GM21825 (cell line): ENCODE data around the gene LCP2.
A peak's percentile ranks its signal among the peaks of the same experiment; 100 is the strongest.

Source experiments
- ATAC-seq: cut with Tn5 transposase; IDR thresholded peaks from one replicate; pipeline ENCODE4 v1.9.1; 2021; ENCODE audit warnings: mild to moderate bottlenecking, moderate library complexity; ENCODE audit not compliant: unreplicated experiment

Gene LCP2

DNA sequence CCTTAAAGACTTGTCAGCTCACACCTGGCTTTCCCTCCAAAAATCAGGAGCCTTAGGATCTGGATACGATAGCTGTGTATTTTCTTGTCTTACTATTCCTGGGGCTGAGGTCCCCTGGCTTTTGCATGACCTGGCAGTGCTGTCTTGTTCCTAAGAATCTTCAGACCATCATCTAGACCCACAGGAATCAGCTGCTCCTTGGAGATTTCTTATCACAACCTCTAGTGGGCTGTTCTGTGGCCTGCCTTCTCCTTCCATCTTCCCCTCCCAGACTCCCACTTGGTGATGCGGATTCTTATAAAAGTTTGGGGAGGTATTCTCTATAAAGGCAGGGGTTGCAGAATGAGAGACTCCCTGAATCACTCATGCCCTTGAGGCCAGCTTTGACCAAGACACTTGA lies 21.4 kb downstream of the LCP2 start:
- ATAC-seq, result no peak

DNA sequence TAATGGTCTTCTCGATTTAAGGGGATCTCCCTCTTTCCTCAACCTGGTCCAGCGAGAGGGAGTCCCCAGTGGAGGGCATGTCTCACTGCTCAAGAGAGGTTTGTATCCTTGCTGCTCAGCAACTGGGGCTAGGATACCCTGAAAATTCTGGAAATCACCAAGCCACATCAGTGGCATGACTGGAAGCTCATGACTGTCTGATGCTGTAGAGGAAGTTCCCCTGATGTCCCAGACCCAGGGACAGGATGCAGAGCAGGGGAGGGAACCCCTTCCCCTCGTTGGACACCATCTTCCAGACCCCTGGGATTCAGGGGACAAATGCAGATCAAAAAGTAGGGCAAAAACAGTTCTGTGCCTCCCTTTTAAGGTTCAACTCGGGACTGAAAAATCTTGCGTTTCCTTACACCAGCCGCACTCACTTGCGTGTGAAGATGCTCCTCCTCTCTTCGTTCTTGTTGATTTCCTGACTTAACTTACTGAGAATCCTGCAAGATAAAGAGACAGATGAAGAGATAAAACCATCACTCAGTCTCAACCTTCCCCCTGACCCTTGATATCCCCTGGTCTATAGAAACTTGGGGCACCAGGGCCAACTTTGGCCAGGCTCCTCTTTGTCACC lies 22.1 kb downstream of the LCP2 start:
- no peak for ATAC-seq

DNA sequence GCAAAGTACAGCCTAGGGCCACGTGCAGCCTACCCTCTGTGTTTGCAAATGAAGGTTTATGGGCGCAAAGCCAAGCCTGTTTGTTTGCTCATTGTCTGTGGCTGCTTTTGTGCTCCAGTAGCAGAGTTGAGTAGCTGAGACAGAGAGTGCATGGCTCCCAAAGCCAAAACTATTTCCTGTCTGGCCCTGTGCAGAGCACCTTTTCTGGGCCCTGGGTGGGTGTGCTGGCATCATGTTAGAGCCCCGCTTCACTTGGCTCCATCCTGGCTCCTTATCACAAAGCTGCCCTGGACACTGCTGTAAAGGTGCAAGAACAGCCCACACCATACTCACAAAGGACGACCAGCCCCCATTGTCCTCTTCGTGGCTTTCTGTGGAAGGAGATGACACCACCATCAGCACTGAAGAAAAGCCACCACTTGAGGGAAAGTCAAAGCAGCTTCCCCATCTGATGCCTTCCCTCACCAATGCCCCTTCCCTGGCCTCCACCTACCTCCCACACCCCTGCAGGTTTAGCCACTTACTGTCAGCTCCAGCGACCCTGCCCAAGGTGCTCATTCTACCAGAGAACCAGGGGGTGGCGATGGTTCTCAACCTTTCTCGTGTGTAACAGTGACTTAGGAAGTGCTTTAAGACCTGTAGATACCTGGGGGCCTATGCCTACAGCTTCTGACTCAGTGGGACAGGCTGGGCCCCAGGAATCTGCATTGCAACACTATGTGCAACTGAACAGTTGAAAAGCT lies 23.4 kb downstream of the LCP2 start:
- ATAC-seq, result no peak

DNA sequence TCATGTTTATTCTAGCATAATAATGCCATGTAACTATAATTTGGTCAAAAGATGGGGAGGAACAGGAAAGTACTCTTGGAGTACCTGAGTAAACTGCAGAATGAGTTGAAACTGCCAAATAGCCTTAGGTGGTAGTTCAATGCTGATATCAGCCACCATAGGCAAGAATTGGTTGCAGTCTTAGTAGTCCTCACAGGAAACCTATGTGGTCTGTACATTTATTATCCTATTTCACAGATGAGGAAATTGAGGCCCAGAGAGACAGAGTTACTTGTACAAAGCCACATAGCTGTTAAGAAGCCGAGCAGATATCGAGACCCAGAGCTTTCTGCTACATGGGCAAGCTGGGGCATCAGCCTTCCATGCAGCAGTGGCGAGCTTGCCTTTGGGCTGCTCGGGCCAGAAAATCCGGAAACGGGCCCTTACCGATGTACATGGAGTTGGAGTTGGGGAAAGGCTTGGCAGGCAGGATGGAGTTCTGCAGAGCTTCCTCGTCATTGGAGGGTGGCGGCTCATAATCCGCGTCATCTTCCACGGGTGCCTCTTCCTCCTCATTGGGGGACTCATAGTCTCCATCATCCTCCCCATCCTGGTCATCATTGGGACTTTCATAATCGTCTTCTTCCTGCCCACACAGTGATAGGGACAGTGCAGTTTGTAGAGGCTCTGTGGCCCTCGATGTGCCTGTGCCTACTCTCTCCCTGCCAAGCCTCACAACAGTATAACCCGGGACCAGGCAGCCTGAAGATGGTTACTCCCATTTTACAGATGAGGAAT lies 27.1 kb downstream of the LCP2 start:
- ATAC-seq, result no peak

DNA sequence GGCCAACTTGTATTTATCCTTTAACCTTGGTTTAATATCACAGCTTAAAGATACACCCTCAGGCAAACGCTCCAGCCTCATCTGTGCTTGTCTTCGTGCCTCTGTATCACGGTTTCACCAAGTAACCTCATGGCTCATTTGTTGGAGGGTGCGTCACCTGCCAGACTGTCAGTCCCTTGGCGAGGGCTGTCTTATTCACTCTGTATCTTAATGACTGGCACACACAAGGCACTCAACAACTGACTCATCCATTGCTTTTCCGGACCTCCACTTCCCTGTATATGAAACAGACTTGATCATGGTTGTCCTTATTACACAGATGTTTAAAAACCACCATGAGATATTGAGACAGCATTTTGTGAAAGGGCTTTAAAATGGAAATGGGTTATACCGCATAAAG lies 28.0 kb downstream of the LCP2 start:
- no peak for ATAC-seq

- ATAC-seq, result no peak
Measured at GRCh38 chr5:170268884-170269283, 28.7 kb downstream of the LCP2 start.

GRCh38 chr5:170268153-170268689 lies 29.4 kb downstream of the LCP2 start:
- ATAC-seq, result no peak

- peak; percentile 82 for ATAC-seq
Measured at GRCh38 chr5:170267431-170268152, 30.0 kb downstream of the LCP2 start.

DNA sequence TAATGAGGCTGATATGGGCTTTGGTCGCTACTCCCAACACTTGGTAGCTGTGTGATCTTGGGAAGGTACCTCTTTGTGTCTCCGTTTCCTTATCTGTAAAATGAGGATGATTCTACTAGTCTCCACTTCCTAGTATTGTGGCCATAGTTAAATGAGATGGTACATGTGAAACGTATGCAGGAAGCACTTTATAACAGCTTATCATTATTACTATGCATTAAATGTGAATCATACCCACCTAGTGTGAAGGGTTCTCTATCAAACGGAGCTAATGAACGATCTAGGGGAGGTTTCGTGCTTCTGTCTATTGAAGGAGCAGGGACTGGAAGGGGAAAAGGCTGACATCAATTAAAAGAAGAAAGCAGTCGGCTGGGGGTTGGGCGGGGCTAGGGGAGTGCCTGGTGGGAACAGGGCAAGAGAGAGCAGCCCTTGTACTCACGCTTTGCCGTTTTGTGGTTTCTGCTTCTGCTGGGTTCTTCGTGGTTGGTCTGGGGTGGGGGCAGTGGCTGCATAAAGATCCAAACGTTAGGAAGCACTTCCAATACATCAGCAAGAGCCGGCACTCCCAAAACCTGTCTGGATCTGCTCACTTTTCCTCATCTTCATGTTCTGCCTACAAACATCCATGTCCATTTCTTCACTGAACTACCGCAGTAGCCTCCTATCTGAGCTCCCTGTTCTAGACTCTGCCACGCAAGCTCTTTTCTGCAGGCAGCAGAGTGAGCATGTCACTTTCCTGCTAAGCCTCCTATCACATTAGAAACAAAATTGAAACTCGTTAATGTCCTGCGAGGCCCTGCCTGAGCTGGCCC lies 30.8 kb downstream of the LCP2 start:
- ATAC-seq, result no peak

GRCh38 chr5:170265522-170265921 lies 32.1 kb downstream of the LCP2 start:
- no peak for ATAC-seq

DNA sequence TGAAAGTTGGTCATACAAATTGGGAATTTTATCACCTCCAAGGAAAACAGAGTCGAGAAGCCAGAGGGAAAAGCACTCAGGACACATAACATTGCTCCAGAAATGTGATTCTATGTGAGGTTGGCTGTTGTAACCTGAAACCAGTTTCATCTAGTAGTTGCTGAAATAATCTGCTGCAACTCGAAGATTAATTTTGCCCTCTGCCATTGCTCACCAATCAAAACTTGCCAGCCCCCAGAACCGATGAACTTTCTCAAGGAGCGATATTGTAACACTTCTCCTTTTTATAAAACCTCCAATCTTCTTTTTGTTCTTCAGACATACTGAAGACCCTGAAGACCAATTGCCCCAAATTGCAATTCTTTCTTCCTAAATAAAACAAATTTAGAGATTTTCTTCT lies 33.7 kb downstream of the LCP2 start:
- ATAC-seq, result no peak

- no peak for ATAC-seq
Measured at GRCh38 chr5:170262061-170263045, 35.2 kb downstream of the LCP2 start.

DNA sequence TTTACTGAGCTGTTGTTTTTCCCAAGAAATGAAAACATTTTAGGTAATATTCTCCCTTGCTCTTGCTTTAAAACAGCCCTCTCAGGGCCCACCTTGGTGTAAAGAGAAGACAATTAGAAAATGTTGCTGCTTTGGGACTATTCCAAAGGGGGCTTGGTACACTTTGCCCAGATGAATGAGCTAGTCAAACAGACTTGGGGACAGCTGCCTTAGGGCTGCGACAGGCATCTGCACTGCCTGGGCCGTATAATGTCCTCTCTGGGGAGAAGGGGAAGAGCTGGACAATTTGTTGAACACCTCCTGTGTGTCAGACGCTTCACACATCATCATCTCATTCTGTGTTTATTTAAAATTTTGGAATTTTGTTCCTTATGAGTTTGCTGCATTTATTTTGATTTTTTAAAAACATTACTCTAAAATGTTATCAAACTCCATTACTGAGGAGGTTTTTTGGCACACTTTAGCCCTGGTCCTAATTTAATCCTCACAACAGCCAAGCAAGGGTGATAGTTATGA lies 36.0 kb downstream of the LCP2 start:
- ATAC-seq, result no peak

- no peak for ATAC-seq
Measured at GRCh38 chr5:170257370-170257769, 40.2 kb downstream of the LCP2 start.

DNA sequence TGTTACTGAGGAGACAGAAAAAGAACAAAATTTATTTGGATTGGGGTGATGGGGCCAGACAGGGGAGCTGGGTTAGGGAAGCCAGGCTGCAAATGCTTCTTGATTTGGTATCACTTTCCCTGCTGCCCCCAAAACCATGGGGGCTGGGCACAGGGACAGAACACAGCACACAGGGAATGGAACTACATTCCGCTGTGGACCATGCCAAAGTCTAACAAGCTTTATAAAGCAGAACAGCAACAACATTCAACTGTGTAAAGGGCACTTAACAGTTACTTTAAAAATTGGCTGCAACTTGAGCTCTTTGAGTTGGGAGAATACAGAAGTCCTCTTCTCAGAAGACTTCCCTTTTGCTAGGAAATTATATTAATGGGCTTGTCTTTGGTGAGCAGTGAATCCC lies 41.0 kb downstream of the LCP2 start:
- ATAC-seq, result no peak

DNA sequence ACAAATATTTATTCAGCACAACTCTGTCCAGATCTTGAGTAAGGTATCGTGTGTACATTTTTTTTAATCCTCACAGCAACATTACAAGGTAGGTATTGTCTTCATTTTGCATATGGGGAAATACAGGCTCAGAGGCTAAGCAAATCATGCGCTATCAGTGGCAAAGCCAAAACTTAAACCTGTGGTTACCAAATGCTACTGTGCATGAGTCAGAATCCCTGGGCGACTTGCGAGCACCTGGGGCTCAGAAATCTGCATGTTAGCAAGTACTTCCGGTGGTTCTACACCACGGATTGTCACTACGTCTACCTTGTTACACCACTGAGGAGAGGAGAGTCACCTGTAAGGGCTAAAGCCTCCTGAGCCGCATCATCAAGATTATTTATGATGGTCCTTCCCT lies 43.5 kb downstream of the LCP2 start:
- peak; percentile 95 for ATAC-seq

DNA sequence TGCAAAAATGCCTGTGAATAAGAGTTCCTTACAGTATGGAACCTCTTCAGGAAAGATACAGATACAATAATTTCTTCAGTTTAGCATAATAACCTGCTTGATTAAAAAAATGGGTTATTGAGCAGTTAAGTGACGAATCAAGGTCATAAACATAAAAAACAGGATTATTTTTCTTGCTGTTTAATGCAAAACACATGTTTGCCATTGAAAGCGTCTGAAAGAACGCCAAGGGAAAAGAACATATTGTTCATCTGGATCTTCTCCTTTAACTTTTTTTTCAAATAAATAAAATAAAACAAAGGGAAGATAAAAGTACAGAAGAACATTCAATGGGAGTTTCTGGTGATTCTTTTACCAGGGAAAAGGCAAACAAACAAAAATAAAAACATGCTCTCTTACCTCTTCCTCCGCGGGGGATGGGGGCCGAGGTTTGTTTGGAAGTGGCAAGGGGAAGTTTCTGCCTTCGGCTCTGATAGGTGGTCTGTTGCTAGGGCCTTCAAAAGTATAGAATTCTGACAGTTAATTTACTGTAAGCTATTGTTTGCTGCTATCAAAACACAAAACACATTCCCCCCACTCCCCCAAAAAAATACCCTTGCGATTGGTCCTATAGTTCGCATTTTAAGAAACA lies 44.7 kb downstream of the LCP2 start:
- no peak for ATAC-seq

DNA sequence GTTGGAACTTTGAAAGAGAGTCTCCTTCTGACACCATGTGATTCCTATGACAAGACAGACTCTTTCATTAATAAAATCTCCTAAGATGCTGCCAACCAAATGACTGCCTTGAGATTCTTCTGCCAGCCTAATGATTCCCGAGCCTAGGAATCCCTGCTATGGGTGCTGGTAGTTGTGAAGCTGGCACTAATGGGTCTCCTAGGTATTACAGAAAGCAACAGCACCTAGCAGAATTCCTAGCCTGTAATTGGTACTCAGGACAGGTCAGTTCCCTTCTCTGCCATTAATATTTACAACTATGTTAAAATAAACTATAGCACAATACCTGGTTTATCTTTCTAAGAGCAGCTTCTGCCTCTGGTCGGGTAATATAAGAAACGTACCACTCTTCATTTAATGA lies 45.5 kb downstream of the LCP2 start:
- no peak for ATAC-seq
